ENCODE measurements around the gene MED25. TPM values are rescaled to one million over a fixed set of nuclear protein-coding genes. Genes with fewer than 3 reads are reported as not detected.
A peak's percentile ranks its signal among the peaks of the same experiment; 100 is the strongest.

Gene MED25
- total RNA-seq, 1 experiment from 2014 or later: 81.2 TPM

GRCh38 chr19:49873129-49873521 lies 55.0 kb downstream of the MED25 start:
- no peak overlapping the region for H3K27ac Mint-ChIP-seq
- no peak for DNase-seq (ENCODE audit: low spot score)
- peaks cover 16% of the 10 kb centered on the region for H3K4me1 Mint-ChIP-seq
- no peaks in the 10 kb centered on the region for H3K27me3 Mint-ChIP-seq (ENCODE audit: low read depth)
- no peaks in the 10 kb centered on the region for H3K36me3 Mint-ChIP-seq
- ChIA-PET CTCF (no interaction called here), POLR2A (no interaction called here)
- TF ChIP-seq ZNF219 (CRISPR knock-in tag; IDR thresholded peaks at IDR 0.05; ENCODE audit: borderline replicate concordance) (no peak), IRF2 (CRISPR knock-in tag; IDR thresholded peaks at IDR 0.05; ENCODE audit: borderline replicate concordance, low read depth) (no peak), E2F1 (CRISPR knock-in tag; IDR thresholded peaks at IDR 0.05) (no peak), MYBL2 (CRISPR knock-in tag; IDR thresholded peaks at IDR 0.05) (no peak), ZNF423 (CRISPR knock-in tag; IDR thresholded peaks at IDR 0.05) (no peak), ZNF416 (CRISPR knock-in tag; IDR thresholded peaks at IDR 0.05) (no peak)
- no peak for ATAC-seq
- H3K4me3 Mint-ChIP-seq: no peak overlapping the region
- peaks cover 3% of the 10 kb centered on the region; the same call in 1 of the 2 replicates for H3K9me3 Mint-ChIP-seq

- POLR2A ChIA-PET: no interaction called here
- DNase-seq (ENCODE audit: low spot score) (no peak), ATAC-seq (no peak)
- Mint-ChIP-seq H3K9me3 (no peaks in the 10 kb centered on the region), H3K4me1 (peaks cover 21% of the 10 kb centered on the region), H3K36me3 (peaks cover 2% of the 10 kb centered on the region), H3K27ac (peak overlapping the region; percentile 65; the same call in 1 of the 2 replicates), H3K4me3 (no peak overlapping the region), H3K27me3 (ENCODE audit: low read depth) (no peaks in the 10 kb centered on the region)
- TF ChIP-seq ELF4 (CRISPR knock-in tag; IDR thresholded peaks at IDR 0.05; ENCODE audit: low read depth) (no peak), ZNF416 (CRISPR knock-in tag; IDR thresholded peaks at IDR 0.05) (no peak), JUN (CRISPR knock-in tag; IDR thresholded peaks at IDR 0.05) (no peak), SP1 (CRISPR knock-in tag; conservative IDR thresholded peaks at IDR 0.05) (no peak), PREB (CRISPR knock-in tag; IDR thresholded peaks at IDR 0.05; ENCODE audit: borderline replicate concordance) (no peak), USF2 (CRISPR knock-in tag; IDR thresholded peaks at IDR 0.05) (no peak), AR (CRISPR knock-in tag; IDR thresholded peaks at IDR 0.05) (no peak), ETV6 (CRISPR knock-in tag; IDR thresholded peaks at IDR 0.05) (no peak), ZNF671 (CRISPR knock-in tag; IDR thresholded peaks at IDR 0.05) (no peak), RORB (CRISPR knock-in tag; IDR thresholded peaks at IDR 0.05) (no peak), RELA (CRISPR knock-in tag; IDR thresholded peaks at IDR 0.05; ENCODE audit: borderline replicate concordance) (no peak), FOXP1 (CRISPR knock-in tag; IDR thresholded peaks at IDR 0.05; ENCODE audit: borderline replicate concordance) (no peak), GABPB1 (CRISPR knock-in tag; IDR thresholded peaks at IDR 0.05) (no peak), ZNF232 (CRISPR knock-in tag; IDR thresholded peaks at IDR 0.05) (no peak), PRDM15 (CRISPR knock-in tag; IDR thresholded peaks at IDR 0.05) (no peak), IRF2 (CRISPR knock-in tag; IDR thresholded peaks at IDR 0.05; ENCODE audit: borderline replicate concordance, low read depth) (no peak), CDX4 (CRISPR knock-in tag; IDR thresholded peaks at IDR 0.05; ENCODE audit: borderline replicate concordance) (no peak), ZNF263 (CRISPR knock-in tag; IDR thresholded peaks at IDR 0.05; ENCODE audit: low read depth) (no peak), SOX15 (CRISPR knock-in tag; IDR thresholded peaks at IDR 0.05) (no peak)
- CTCF ChIA-PET: no interaction called here
These were observed 55.7 kb downstream of the MED25 start for GRCh38 chr19:49873834-49874233.

Measured in WTC11 (cell line).